Kidney epithelial cell (primary cell): ENCODE data around the gene ACTBL2. TPM values are rescaled to one million over a fixed set of nuclear protein-coding genes. Genes with fewer than 3 reads are reported as not detected.

ENCODE experiments used
- DNase-seq: peaks from one replicate; pipeline ENCODE4 v3.0.0-alpha.2; 2010; ENCODE audit warnings: low read depth
- H3K27me3 ChIP-seq: 2 replicates; pipeline ENCODE4 v1.6.0; 2011; ENCODE audit warnings: low read length; ENCODE audit not compliant: control insufficient read depth, insufficient read depth
- H3K36me3 ChIP-seq: 2 replicates; pipeline ENCODE4 v1.5.1; 2011; ENCODE audit warnings: low read length; ENCODE audit not compliant: control insufficient read depth, insufficient read depth
- H3K4me3 ChIP-seq: 2 replicates; pipeline ENCODE4 v1.5.1; 2011; ENCODE audit warnings: low read depth, mild to moderate bottlenecking, control low read depth, low read length
- total RNA-seq: library from RNA; depleted of rRNA; stranded (reverse); fragments of >200 nt; gene quantifications from 2 replicates; pipeline ENCODE4 v1.2.3, GENCODE V29; 2015
- TF ChIP-seq, protein P1 (sequence below): IDR thresholded peaks from 2 replicates; pipeline ENCODE4 v1.5.1; 2011; ENCODE audit warnings: mild to moderate bottlenecking, moderate library complexity, low read length, control low read depth, inconsistent platforms; ENCODE audit not compliant: insufficient read depth, poor library complexity, severe bottlenecking

ACTBL2 gene
- total RNA-seq, 1 donor from 2014 or later, result 1.3 TPM

DNA sequence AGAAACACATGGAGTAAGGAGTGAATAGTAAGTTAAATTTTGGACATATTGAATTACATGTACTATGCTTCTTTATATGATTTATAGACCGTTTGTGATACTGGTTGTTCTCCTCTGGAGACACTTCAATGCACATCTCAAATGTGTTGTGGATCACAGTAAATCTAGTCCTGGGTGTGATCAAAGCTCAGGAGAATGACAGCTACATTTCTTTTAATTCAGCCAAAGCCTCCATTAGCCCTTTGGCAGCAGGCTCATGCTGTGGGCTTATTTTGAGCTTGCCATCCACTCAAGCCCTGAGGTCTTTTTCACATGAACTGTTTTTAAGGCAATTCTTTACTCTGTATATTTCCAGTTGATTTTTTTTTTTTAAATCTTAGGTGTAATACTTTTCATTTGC is 34.6 kb upstream of the ACTBL2 start:
- TF ChIP-seq, protein P1, sequence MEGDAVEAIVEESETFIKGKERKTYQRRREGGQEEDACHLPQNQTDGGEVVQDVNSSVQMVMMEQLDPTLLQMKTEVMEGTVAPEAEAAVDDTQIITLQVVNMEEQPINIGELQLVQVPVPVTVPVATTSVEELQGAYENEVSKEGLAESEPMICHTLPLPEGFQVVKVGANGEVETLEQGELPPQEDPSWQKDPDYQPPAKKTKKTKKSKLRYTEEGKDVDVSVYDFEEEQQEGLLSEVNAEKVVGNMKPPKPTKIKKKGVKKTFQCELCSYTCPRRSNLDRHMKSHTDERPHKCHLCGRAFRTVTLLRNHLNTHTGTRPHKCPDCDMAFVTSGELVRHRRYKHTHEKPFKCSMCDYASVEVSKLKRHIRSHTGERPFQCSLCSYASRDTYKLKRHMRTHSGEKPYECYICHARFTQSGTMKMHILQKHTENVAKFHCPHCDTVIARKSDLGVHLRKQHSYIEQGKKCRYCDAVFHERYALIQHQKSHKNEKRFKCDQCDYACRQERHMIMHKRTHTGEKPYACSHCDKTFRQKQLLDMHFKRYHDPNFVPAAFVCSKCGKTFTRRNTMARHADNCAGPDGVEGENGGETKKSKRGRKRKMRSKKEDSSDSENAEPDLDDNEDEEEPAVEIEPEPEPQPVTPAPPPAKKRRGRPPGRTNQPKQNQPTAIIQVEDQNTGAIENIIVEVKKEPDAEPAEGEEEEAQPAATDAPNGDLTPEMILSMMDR, result no peak
- DNase-seq, result no peak
- H3K4me3 ChIP-seq, result no peak overlapping the region
- H3K27me3 ChIP-seq, result no peaks in the 10 kb centered on the region
- no peaks in the 10 kb centered on the region for H3K36me3 ChIP-seq

DNA sequence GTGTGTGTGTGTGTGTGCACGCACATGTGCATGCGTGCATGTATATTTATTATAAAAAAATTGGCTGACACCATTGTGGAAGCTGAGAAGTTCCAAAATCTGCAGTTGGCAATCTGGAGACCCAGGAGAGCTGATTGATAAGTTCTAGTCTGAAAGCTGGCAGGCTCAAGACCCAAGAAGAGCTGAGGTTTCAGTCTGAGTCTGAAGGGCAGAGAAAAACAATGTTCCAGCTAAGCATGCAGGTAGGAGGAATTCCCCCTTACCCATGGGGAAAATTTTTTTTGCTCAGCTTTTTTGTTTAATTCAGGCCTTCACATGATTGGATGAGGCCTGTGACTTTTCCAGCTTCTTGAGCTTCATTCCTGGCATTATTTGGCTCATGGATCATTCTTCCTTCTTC is 31.2 kb upstream of the ACTBL2 start:
- no peaks in the 10 kb centered on the region for H3K36me3 ChIP-seq
- TF ChIP-seq, protein P1, result no peak
- H3K27me3 ChIP-seq, result no peaks in the 10 kb centered on the region
- no peak for DNase-seq
- H3K4me3 ChIP-seq, result no peak overlapping the region

DNA sequence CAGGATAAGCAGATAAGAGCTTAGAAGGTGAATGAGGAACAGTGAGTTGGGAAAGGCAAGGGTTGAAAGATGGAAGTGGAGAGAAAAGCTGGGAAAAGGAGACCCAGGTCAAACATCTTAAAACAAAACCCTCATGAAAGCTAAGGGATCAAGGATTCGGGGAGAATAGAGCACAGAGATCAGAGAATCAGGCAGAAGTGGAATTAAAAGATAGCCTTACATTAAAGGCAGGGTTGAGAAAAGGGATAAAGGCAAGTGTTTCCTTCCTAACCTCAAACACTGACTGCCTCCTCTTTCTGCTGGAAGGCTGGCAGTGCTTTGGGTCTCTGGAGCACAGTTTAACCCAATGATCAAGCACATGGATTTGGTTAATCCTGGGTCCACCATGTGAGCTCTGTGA is 28.7 kb upstream of the ACTBL2 start:
- TF ChIP-seq, protein P1, result no peak
- H3K27me3 ChIP-seq, result no peaks in the 10 kb centered on the region
- DNase-seq, result no peak
- no peaks in the 10 kb centered on the region for H3K36me3 ChIP-seq
- H3K4me3 ChIP-seq, result no peak overlapping the region

DNA sequence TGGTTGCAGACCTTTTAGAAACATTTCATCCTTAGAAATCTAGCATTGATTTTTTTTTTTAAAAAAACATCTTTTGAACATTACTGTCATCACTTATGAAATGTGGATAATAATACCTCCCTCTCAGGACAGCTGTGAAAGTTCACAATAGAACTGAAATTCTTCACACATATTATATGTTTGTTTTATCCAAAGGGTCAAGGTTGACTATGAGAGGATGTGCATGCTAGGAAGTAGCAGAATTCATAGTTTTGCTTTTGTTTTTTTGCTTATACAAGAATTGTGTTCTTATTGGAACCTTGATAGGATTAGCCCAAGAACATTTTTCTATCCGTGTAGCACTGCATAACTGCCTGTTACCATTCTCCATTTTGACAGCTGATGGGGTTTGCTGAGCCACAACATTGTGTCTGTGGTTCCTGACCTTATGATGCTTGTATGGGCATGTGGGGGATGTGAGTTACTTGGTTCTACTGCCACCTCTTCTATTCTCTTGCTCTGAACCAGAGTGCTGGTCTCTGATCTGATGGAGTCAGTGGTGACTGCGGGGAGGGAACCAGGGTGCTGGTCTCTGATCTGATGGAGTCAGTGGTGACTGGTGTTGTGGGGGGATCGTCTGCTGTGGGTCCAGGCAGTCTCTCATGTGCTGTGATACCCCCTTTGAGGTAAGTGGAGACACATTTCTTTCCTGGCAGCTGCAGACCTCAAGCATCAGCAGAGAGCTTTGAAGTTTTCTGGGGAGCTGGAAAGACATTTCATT is 27.1 kb upstream of the ACTBL2 start:
- TF ChIP-seq, protein P1, result no peak
- H3K27me3 ChIP-seq, result no peaks in the 10 kb centered on the region
- DNase-seq, result no peak
- H3K36me3 ChIP-seq, result no peaks in the 10 kb centered on the region
- H3K4me3 ChIP-seq, result no peak overlapping the region

DNA sequence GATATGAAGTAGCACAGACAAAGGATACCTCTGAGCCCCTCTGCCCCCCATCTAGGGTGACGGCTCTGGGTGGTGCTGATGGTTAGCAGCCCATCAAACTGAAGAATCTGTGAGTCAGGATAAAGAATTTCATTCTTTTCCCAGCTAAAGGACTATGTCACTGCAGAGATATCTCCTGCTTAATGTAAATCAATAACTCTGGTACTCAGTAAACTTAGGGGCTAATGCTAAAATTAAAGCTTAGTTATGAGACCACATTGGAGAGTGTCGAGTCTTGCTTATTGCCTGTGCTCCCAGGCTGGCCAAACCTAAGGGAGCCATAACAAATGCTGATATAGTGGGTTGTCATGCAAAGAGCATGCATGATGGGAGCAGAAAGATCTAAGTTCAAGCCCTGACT is 25.6 kb upstream of the ACTBL2 start:
- TF ChIP-seq, protein P1, result no peak
- H3K27me3 ChIP-seq, result no peaks in the 10 kb centered on the region
- DNase-seq, result no peak
- H3K36me3 ChIP-seq, result no peaks in the 10 kb centered on the region
- H3K4me3 ChIP-seq, result no peak overlapping the region
